Psoas muscle (tissue), 8 donors: ENCODE data around the gene ALKBH6. TPM values are rescaled to one million over a fixed set of nuclear protein-coding genes. Genes with fewer than 3 reads are reported as not detected.

Source experiments
- ATAC-seq, 4 donors: fragments of 200-7000 bp; cut with Tn5 transposase; one replicate each; pipeline ENCODE4 v1.9.1; 2020; ENCODE audit warnings: moderate library complexity in 3 of 4, mild to moderate bottlenecking in 2 of 4
- DNase-seq, 2 donors: peaks; one replicate each; pipeline ENCODE4 v3.0.0-alpha.2; 2020
- H3K27ac ChIP-seq: fragments of 200-600 bp; one replicate; pipeline ENCODE4 v1.8.0; 2022
- H3K27me3 ChIP-seq, 3 donors: fragments of 200-600 bp in 1 of 3; one replicate each; pipeline versions ENCODE4 v1.6.1 to v1.8.0; 2013 to 2022; ENCODE audit warnings: low read length in 2 of 3, mild to moderate bottlenecking in 2 of 3, moderate library complexity in 1 of 3; ENCODE audit not compliant: insufficient read depth in 3 of 3
- H3K36me3 ChIP-seq, 2 donors: fragments of 200-600 bp in 1 of 2; one replicate each; pipeline versions ENCODE4 v1.6.1 to v1.8.0; 2013 to 2022; ENCODE audit warnings: low read depth in 1 of 2, mild to moderate bottlenecking in 1 of 2, moderate library complexity in 1 of 2; ENCODE audit not compliant: insufficient read depth in 1 of 2
- H3K4me1 ChIP-seq: fragments of 200-600 bp; one replicate; pipeline ENCODE4 v1.8.0; 2022
- H3K4me3 ChIP-seq: fragments of 200-600 bp; one replicate; pipeline ENCODE4 v1.8.0; 2022; ENCODE audit warnings: mild to moderate bottlenecking
- H3K9me3 ChIP-seq: fragments of 200-600 bp; one replicate; pipeline ENCODE4 v1.8.0; 2022
- CTCF ChIP-seq: fragments of 200-600 bp; IDR thresholded peaks from one replicate; pipeline ENCODE4 v1.8.0; 2022; ENCODE audit warnings: antibody characterized with exemption
- WGBS, 3 donors: extraction: QIAGEN DNeasy Blood & Tissue Kit; methylation state at CpG; one replicate each; pipeline versions ENCODE4 v1.1.6 to v1.1.7; 2013; 5-methylcytosine and 5-hydroxymethylcytosine counted together
- intact Hi-C, 2 donors: fragments of 100-400 bp; cut with DNase I; formaldehyde crosslinking; loops; one replicate each; pipeline versions ENCODE4 v1.11.0 to v1.14.2; 2022
- polyA plus RNA-seq, 3 donors: library from polyadenylated mRNA; stranded (reverse); fragments of 200-250 nt; gene quantifications; one replicate each; pipeline ENCODE4 v1.2.3, GENCODE V29; 2013
- total RNA-seq, 4 donors: library from RNA; stranded (reverse); fragmentation: NEBNext Ultra II Directional in 2 of 4; extraction: Animal tissue kit (Norgen Biotek cat#: 25700) in 2 of 4; gene quantifications; one replicate each; pipeline versions ENCODE4 v1.2.1 to v1.2.4, GENCODE V29; 2021 to 2023
- donor health status: healthy with polysubstance abuse.
- donor health status: DM: no; HTN: no; CAD: no; lungs with moderate emphysema.
- donor health status: Bipolar disorder and iron deficiency.
- donor health status: healthy.
- donor health status: DM: yes; HTN: yes; CAD: no.
- donor health status: DM: no; HTN: no; CAD: no.
- donor health status: DM: no; HTN: no; CAD: no.
- donor health status: DM: yes; HTN: yes; CAD: no.

The ALKBH6 gene
- total and polyA plus RNA-seq, 7 donors, result 7.1 to 22.3 (median 10.9) TPM

- H3K9me3 ChIP-seq, result no peaks in the 10 kb centered on the region
- ATAC-seq (no peak), DNase-seq (no peak)
- no peaks in the 10 kb centered on the region for H3K36me3 ChIP-seq
- peaks cover 19% of the 10 kb centered on the region for H3K4me1 ChIP-seq
- H3K4me3 ChIP-seq, result no peak overlapping the region
- no peaks in the 10 kb centered on the region for H3K27me3 ChIP-seq
- intact Hi-C loops, result loop anchor here in 1 of 2 donors (5.0 kb wide), 1 partner anchor 54 kb away; the partner anchor contains the start of genes OVOL3 and POLR2I
- peak overlapping the region; percentile 53 for H3K27ac ChIP-seq
- 58 to 69% (median 65%) methylated on average over 12 of the region's 12 CpGs for WGBS, 3 donors
- no peak for TF ChIP-seq CTCF
Measured at GRCh38 chr19:36058481-36059179, 44.6 kb upstream of the ALKBH6 start.

- no peak for TF ChIP-seq CTCF
- 0 to 1% (median 1%) methylated on average over 58 to 76 of the region's 76 CpGs for WGBS, 3 donors
- H3K27me3 ChIP-seq, result no peaks in the 10 kb centered on the region
- intact Hi-C loops, result loop anchor here (2.0 to 5.0 kb wide), 5 partner anchors 38 to 116 kb away; partner anchors contain the start of genes POLR2I (in 2 of the 2), OVOL3 (in 1 of the 2), SDHAF1 (in 1 of the 2) and TBCB (in 1 of the 2)
- peaks cover 19% of the 10 kb centered on the region for H3K4me1 ChIP-seq
- peak; percentile 86 to 90 (median 88) for ATAC-seq
- H3K9me3 ChIP-seq, result no peaks in the 10 kb centered on the region
- DNase-seq, result peak; percentile 94 to 96
- peak within 1 kb of the TSS; percentile 90 for H3K27ac ChIP-seq
- H3K36me3 ChIP-seq, result no peaks in the 10 kb centered on the region
- H3K4me3 ChIP-seq, result peak within 1 kb of the TSS; percentile 71
Measured at GRCh38 chr19:36054733-36055686, 41.0 kb upstream of the ALKBH6 start, which contains the start of gene WDR62. TSS of gene WDR62 (plus strand) at chr19:36054897. CDS start at chr19:36054972, 75 bp downstream.

GRCh38 chr19:36054119-36054732 lies 40.2 kb upstream of the ALKBH6 start, which contains the start of gene THAP8:
TSS of gene THAP8 (minus strand) at chr19:36054285. CDS start at chr19:36054217, 68 bp downstream.
- intact Hi-C loops, result loop anchor here (2.0 to 5.0 kb wide), 4 partner anchors 37 to 117 kb away; partner anchors contain the start of genes POLR2I (in 1 of the 2), SDHAF1 (in 1 of the 2) and TBCB (in 1 of the 2)
- TF ChIP-seq CTCF, result peak; percentile 51
- H3K36me3 ChIP-seq, result no peaks in the 10 kb centered on the region

GRCh38 chr19:36051637-36052036 lies 37.6 kb upstream of the ALKBH6 start:
- Histone ChIP-seq H3K27me3 (no peaks in the 10 kb centered on the region), H3K27ac (no peak overlapping the region), H3K4me1 (peaks cover 10% of the 10 kb centered on the region), H3K4me3 (no peak overlapping the region), H3K9me3 (no peaks in the 10 kb centered on the region), H3K36me3 (no peaks in the 10 kb centered on the region)
- WGBS, 3 donors, result 95 to 96% (median 96%) methylated on average over 4 of the region's 4 CpGs
- ATAC-seq (no peak), DNase-seq (no peak)
- intact Hi-C loops, result loop anchor here in 1 of 2 donors (5.0 kb wide), 1 partner anchor 34 kb away; no protein-coding TSS in a partner anchor
- no peak for TF ChIP-seq CTCF

More at GRCh38 chr19:36054119-36054732, 40.2 kb upstream of the ALKBH6 start, which contains the start of gene THAP8:
- 0% methylated on average over 49 to 56 of the region's 56 CpGs for WGBS, 3 donors
- Histone ChIP-seq H3K9me3 (no peaks in the 10 kb centered on the region), H3K27ac (peak within 1 kb of the TSS; percentile 90), H3K4me3 (peak within 1 kb of the TSS; percentile 71), H3K27me3 (no peaks in the 10 kb centered on the region), H3K4me1 (peaks cover 19% of the 10 kb centered on the region)
- DNase-seq, result peak; percentile 100
- peak; percentile 94 to 97 (median 96) for ATAC-seq
